Mesothelial cell of epicardium (in vitro differentiated cells): ENCODE results near the gene SLC22A23. TPM values are rescaled to one million over a fixed set of nuclear protein-coding genes. Genes with fewer than 3 reads are reported as not detected.
"Not testable (repeated sequence)": the region's sequence is repeated elsewhere in the genome, so short reads cannot be mapped to it uniquely, and the experiment has no call there.

ENCODE experiments used
- DNase-seq, 2 experiments: peaks; one replicate each; pipeline ENCODE4 v3.0.0; 2021; ENCODE audit warnings: low spot score in 2 of 2; ENCODE audit not compliant: unreplicated experiment in 2 of 2
- H3K27ac Mint-ChIP-seq: 2 replicates; pipeline ENCODE4 v1.8.0; 2021; ENCODE audit warnings: mixed read lengths
- H3K27me3 Mint-ChIP-seq: 2 replicates; pipeline ENCODE4 v1.8.0; 2021; ENCODE audit warnings: low read depth, mixed read lengths
- H3K36me3 Mint-ChIP-seq: 2 replicates; pipeline ENCODE4 v1.8.0; 2021; ENCODE audit warnings: mixed read lengths
- H3K4me1 Mint-ChIP-seq: 2 replicates; pipeline ENCODE4 v1.8.0; 2021; ENCODE audit warnings: mixed read lengths
- H3K4me3 Mint-ChIP-seq: 2 replicates; pipeline ENCODE4 v1.8.0; 2021; ENCODE audit warnings: mild to moderate bottlenecking, moderate library complexity, mixed read lengths
- H3K9me3 Mint-ChIP-seq: 2 replicates; pipeline ENCODE4 v1.8.0; 2021; ENCODE audit warnings: mixed read lengths
- CTCF ChIP-seq: fragments of 200-600 bp; sonication (generic); IDR thresholded peaks from one replicate; pipeline ENCODE4 v1.5.0; 2021; ENCODE audit warnings: antibody characterized with exemption; ENCODE audit not compliant: unreplicated experiment
- total RNA-seq: library from RNA; stranded (reverse); gene quantifications from 3 replicates; pipeline ENCODE4 v1.2.1, GENCODE V29; 2021

Gene SLC22A23
- total RNA-seq, 1 donor from 2014 or later: 25.0 TPM

- H3K36me3 Mint-ChIP-seq: peaks cover 8% of the 10 kb centered on the region
- H3K27me3 Mint-ChIP-seq: no peaks in the 10 kb centered on the region
- H3K4me1 Mint-ChIP-seq: peaks cover 57% of the 10 kb centered on the region
- no peak overlapping the region for H3K27ac Mint-ChIP-seq
- no peak for TF ChIP-seq CTCF
- no peaks in the 10 kb centered on the region for H3K9me3 Mint-ChIP-seq
- H3K4me3 Mint-ChIP-seq: no peak overlapping the region
- DNase-seq: no peak
Observed at GRCh38 chr6:3382326-3383279, 74.2 kb downstream of the SLC22A23 start.

GRCh38 chr6:3381233-3381921, 75.5 kb downstream of the SLC22A23 start:
- Mint-ChIP-seq H3K36me3 (peaks cover 2% of the 10 kb centered on the region), H3K9me3 (no peaks in the 10 kb centered on the region), H3K27ac (no peak overlapping the region), H3K4me3 (no peak overlapping the region), H3K4me1 (peaks cover 58% of the 10 kb centered on the region), H3K27me3 (no peaks in the 10 kb centered on the region)
- TF ChIP-seq CTCF: no peak
- no peak for DNase-seq

- DNase-seq: no peak
- H3K4me3 Mint-ChIP-seq: no peak overlapping the region
- H3K9me3 Mint-ChIP-seq: no peaks in the 10 kb centered on the region
- peak overlapping the region; percentile 24 for H3K27ac Mint-ChIP-seq
- H3K4me1 Mint-ChIP-seq: peaks cover 61% of the 10 kb centered on the region
- no peak for TF ChIP-seq CTCF
- H3K27me3 Mint-ChIP-seq: no peaks in the 10 kb centered on the region
- H3K36me3 Mint-ChIP-seq: no peaks in the 10 kb centered on the region
Observed at GRCh38 chr6:3380344-3381232, 76.3 kb downstream of the SLC22A23 start.

GRCh38 chr6:3379482-3380060, 77.3 kb downstream of the SLC22A23 start:
- Mint-ChIP-seq H3K9me3 (no peaks in the 10 kb centered on the region), H3K4me1 (peaks cover 65% of the 10 kb centered on the region), H3K4me3 (no peak overlapping the region), H3K27ac (peak overlapping the region; percentile 49), H3K27me3 (no peaks in the 10 kb centered on the region), H3K36me3 (no peaks in the 10 kb centered on the region)
- no peak for TF ChIP-seq CTCF
- DNase-seq: no peak

- not testable (repeated sequence) for H3K36me3 Mint-ChIP-seq, DNase-seq, H3K4me3 Mint-ChIP-seq, H3K9me3 Mint-ChIP-seq, H3K27me3 Mint-ChIP-seq
- peaks cover 62% of the 10 kb centered on the region for H3K4me1 Mint-ChIP-seq
- peak overlapping the region; percentile 49 for H3K27ac Mint-ChIP-seq
Observed at GRCh38 chr6:3378808-3379207, 78.0 kb downstream of the SLC22A23 start.

GRCh38 chr6:3378398-3378782, 78.5 kb downstream of the SLC22A23 start:
- not testable (repeated sequence) for H3K9me3 Mint-ChIP-seq, DNase-seq, H3K4me3 Mint-ChIP-seq, H3K27me3 Mint-ChIP-seq, H3K27ac Mint-ChIP-seq, H3K36me3 Mint-ChIP-seq
- peaks cover 57% of the 10 kb centered on the region for H3K4me1 Mint-ChIP-seq
